T-helper 9 cell (primary cell): Measurements from ENCODE around the gene FAM222A.

Experiments
- DNase-seq: peaks from one replicate; pipeline ENCODE4 v3.0.0-alpha.2; 2020

The FAM222A gene

DNA sequence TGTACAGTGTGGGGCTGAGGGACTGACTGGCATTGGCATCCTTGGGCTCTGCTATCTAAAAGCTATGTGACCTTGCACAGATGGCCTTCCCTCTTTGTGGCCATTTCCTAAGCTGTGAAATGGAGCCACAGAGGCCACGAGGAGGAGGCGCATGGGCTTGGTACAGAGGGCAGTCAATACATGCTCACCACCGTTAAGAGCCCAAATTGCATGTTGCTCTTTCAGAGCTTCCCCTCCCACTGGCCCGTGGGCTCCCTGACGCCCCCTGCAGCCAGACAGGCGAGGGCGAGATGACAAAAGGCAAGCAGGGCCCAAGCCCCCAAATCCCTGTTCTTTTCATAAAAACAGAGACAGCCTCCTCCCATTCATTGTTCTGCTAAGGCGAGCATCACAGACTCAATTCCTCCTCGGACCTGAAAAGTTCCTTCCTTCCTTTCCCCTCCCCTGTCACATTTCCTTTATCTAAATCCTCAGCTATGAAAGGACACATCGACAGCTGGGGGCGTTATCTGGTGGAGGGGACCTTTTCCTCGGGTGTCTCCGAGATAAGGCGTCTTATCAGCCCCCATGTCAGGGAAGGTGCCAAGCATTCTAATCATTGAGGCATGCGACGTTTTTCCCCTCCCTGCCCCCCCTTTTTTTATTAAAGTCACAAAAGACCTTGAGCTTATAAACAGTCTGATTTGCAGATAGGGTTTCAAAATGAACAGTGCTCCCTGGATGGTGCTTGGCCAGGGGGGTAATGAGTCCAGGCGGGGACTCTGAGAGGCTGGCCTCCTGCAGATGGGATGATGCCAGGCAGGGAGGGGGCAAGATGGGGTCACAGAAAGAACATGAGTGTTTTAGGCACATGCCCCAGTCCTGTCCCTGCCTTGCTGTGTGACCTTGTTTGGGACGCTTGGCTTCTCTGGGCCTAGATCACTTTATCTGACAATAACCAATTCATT lies 26.4 kb downstream of the FAM222A start:
- no peak for DNase-seq

DNA sequence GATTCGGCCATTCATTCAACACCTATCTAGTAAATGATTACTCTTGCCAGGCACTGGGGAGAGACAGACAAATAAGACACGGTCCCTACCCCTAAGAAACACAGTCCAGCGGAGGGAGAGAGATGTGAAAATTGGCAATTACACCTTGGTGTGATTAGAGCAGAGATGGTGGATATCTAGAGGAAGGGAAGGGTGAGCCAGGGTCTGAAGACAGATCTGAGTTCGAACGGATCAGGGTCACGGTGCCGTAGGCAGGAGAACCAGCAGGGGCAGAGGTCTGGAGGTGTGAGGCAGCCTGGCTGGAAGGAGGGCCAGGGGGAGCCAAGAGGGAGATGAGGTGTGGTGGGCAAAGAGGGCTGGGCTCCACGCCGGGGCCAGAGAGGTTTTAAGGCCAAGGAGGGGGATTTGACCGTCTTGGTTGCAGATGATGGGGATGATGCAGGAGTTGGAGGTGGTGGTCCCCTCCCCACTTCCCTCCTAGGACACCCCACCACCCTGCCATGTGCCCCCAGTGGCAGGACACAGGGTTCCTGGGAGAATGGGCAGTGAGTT lies 27.1 kb downstream of the FAM222A start:
- no peak for DNase-seq

DNA sequence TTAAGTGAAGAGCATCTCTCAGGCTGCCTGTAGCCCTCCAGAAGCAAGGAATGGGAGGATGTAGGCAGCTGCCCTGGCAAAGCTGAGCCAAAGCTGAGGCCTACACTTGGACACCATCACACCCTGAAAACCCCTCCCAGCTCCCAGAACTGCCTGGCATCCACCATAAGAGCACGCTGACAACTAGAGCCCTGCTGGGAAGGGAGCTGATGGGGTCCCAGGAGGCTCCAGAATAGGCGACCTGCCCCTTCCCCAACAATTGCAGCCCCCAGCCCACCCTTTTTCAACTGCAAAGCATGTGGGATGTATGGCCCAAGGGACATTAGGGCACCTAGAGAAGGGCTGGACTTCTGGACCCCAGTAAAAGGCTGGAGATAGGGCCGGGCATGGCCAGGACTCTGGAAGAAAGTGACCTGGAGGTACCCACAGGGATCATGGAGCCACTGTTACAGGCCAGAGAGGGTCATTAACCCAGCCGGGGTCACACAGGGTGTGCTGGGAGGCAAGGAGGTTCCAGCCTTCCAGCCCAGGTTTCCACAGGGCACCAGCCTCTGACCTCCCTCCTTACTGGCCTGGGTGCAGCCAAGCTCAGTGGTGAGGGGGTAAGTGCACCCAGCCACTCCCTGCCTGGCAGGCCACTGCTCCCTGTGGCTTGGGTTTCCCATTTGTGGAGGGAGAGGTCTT lies 27.8 kb downstream of the FAM222A start:
- DNase-seq, result no peak

DNA sequence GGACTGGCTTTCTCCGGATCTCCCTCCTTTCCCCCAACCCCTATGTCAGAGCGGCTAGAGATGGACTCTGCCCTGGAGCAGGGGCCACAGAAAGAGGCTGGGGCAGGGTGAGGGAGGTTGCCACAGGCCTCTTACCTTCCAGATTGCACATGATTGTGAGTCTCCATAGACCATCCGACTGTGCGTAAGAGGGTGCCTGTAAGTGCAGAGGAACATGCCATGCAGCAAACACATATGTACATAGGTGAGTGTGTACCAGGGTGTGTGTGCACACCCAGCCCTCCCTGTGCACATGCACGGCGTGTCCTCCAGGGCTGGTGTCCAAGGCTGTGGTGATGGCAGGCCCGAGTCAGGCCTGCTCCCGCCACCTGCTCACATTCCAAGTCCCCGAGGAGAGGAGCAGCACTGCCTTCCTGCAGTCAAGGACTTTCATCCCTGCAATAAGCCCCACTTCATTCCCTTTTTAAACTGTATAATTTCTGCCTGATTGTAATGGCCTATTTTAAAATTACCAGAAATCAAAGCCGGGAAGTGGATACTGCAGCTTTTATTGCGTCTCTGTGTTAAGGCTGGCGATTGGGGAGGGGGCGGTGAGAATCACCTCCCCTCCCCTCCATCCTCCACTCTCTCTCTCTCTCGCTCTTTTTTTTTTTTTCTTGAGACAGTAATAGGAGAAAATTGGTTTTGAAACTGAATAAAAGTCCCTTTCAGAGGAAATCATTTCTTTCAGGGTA lies 28.5 kb downstream of the FAM222A start:
- DNase-seq, result no peak

DNA sequence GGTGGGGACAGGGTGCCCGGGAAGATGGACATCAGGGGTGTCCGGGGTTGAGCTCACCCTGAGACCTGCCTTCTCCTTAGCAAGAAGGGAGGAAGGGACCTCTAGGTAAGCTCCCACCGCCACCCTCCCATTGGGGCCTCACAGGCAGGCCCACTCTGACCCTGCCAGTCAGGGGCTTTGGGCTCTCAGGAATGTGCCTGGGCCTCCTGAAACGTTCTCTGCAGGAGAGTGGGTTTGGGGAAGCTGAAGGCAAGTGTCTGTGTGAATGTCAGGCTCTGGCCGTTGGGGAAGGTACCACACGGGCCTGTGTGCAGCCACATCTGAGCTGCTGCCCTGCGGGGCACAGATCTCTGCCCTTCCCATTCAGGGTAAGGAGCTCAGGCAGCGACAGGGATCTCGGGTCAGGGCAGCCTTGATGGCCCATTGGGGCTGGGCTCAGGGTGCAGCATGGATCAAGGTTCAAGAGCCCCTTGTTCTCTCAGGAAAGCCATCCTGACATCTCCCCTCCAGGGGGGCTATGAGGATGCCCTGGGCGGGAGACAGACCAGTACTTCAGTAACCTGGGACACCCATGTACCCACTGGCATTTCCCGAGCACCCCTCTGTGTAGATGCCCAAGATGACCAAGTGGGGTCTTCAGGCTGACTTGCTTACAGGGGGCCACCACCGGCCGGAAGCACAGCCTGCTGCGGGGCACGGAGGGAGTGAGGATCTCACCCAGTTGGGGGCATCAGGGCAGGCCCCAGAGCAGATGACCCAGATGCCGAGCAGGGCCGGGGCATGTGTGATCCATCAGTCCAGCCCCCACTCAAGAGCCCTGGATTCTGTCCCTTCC lies 29.7 kb downstream of the FAM222A start:
- DNase-seq, result no peak

DNA sequence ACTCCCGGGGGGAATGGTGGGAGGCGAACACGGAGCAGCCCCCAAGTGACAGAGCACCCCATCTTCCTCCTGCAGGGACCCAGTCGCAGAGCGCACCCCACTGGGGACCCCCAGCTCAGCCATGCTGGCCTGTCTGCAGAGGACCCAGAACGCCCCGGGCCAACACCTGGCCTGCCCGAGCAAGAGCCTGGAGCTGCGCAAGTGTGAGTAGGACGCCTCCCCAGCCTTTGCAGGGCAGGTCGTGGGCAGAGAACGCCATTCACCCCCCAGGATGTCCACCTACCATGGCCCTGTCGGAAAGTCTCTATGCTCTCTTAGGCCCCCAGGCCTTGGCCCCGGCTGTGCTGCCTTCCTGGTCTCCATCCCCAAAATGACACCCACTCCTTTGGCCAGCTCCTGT lies 30.4 kb downstream of the FAM222A start:
- DNase-seq, result no peak

DNA sequence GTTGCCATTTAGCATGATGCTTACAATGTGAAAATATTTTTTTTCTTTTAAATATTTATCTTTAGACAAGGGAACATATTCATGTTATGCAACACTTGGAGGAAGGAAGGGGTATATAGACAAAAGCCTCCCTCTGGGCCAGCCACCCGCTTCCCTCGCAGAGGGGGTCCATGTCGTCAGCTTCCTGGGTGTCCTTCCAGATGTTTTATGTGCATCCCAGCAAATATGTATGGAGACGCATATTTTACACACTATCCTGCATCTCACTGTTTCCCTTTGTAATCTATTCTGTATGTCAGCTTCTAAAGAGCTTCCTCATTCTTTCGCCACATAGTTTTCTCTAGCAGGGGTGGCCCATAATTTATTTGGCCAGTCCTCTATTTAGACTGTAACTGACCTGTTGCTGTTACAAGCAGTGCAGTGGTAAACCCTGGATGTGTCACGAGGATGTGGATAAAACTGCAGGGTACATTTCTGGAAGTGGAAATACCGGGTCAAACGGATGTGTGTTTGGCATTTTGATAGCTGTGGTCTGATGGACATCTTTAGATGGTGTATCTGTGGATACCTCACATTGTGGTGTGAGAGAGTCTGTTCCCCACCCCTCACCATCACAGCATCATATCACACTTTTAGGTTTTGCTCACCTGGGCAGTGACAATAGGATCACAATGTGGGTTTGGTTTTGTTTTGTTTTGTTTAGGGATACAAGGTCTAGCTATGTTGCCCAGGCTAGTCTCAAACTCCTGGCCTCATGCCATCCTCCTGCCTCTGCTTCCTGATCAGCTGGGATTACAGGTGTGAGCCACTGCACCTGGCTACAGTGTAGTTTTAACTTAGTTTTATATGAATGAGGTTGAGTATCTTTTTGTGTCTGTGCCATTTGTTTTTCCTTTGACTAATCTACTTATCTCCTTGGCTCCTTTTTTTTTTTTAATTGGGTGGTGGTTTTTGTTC lies 31.6 kb downstream of the FAM222A start:
- DNase-seq, result no peak

DNA sequence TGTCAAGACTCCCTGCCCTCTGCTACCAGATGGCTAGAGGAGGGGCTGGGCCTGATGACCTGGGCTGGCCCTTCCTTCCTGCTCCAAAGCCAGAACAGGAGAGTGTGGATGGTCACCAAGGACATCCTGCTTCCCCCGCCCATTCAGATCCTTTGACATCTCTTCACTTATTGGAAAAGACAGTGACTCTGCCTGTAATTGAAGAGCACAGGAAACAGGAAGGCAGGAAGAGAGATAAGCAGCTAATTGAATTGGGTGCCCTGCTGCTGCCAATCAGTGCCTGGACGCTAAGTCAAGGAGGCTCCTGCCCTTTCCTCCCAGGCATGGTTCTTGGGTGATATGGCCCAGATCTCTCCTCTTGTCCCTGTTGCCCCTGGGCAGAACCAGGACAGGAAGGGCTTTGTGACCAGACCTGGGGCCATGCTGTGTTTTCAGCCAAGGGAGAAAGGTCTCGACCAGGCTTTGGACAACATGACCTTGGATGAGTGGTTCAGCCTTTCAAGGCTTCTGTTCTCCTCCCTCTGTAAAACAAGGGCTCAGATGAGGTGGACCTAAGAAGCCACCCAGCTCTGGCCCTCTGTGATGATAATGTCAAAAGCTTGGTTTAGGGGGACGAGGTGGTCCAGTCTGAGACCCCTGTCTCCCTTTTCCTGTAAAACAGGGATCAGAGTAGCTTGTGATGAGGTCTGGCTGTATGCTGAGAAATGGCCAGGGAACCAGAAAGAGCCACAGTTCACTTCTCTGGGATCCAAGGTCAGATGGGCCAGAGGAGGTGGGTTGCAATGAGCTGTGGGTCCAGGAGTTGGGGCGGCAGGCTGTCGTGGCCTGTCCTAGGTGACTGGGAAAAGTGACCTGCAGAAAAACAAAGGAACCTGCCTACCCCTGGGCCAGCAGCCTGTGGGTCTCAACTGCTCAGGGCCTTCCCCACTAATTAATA lies 38.8 kb downstream of the FAM222A start:
- DNase-seq, result no peak

DNA sequence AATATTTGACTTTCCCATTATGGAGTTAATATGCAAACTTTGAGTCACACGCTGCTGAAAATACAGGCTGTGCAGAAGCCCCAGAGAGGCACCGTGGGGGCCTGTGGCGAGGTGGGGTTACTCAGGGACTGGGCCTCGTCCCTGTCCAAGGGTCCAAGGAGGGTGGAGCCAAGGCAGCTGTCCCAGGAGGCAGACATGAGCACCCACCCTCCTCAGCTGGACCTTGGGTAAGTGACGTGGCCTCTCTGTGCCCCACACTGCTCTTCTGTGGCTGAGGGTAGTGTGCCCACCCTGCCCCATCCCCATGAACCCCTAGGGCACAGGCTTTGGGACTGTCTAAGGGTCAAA lies 39.4 kb downstream of the FAM222A start:
- DNase-seq, result no peak

DNA sequence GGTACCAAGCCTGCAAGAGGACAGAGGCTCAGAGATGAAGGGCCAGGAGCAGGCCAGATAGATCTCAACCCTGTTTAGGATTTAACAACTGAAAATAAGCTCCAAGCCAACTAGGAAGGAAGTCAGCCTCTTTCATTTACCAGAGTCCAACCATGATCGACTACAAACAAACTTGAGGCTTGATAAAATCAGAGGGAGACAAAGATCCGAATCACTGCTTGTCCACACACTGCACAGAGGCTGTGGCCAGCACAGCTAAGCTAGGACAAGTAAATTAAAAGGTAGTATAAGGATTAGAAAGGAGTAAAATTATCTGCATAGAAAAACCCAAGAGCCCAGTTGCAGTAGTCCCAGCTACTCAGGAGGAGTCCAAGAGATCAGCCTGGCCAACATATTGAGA lies 40.3 kb downstream of the FAM222A start:
- DNase-seq, result no peak

DNA sequence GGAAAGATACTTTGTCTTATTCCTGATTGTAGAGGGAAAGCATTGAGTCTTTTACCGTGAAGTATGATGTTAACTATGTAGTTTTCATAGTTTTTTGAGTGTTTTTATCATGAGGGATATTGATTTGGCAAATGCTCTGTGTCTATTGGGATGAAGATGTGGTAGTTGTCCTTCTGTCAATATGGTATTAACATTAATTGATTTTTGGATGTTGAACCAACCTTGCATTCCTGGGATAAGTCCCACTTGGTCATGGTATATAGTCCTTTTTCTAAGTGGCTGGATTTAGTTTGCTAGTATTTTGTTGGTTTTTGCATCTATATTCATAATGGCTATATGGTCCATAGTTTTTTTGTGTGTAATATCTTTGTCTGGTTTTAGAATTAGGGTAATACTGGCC lies 42.8 kb downstream of the FAM222A start:
- no peak for DNase-seq

DNA sequence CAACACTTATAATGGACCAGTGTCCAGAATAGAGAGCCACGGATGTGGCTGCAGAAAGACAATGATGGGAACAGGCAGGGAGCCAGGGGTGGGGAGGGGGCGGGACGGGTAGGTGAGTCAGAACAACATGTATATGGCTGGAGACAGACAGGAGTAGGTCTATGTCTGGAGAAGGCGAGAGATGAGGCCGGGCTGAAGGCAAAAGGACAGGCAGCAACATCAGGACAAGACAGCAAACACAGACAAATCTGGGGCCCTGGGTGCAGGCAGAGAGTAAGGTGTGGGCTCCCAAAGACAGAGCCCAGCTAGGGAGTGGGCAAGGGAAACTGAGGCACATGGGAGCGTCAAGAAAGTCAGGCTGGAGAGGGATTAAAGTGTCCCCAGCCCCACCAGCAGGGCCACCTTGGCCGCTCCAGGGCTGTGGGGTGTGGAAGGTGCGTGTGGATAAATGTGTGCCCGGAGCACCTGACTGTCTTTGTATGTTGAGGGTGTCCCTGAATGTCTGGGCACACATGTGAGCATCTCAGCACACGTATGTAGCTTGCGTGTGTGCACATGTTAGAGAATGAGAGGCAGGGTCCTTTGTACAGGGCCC lies 44.1 kb downstream of the FAM222A start:
- no peak for DNase-seq

DNA sequence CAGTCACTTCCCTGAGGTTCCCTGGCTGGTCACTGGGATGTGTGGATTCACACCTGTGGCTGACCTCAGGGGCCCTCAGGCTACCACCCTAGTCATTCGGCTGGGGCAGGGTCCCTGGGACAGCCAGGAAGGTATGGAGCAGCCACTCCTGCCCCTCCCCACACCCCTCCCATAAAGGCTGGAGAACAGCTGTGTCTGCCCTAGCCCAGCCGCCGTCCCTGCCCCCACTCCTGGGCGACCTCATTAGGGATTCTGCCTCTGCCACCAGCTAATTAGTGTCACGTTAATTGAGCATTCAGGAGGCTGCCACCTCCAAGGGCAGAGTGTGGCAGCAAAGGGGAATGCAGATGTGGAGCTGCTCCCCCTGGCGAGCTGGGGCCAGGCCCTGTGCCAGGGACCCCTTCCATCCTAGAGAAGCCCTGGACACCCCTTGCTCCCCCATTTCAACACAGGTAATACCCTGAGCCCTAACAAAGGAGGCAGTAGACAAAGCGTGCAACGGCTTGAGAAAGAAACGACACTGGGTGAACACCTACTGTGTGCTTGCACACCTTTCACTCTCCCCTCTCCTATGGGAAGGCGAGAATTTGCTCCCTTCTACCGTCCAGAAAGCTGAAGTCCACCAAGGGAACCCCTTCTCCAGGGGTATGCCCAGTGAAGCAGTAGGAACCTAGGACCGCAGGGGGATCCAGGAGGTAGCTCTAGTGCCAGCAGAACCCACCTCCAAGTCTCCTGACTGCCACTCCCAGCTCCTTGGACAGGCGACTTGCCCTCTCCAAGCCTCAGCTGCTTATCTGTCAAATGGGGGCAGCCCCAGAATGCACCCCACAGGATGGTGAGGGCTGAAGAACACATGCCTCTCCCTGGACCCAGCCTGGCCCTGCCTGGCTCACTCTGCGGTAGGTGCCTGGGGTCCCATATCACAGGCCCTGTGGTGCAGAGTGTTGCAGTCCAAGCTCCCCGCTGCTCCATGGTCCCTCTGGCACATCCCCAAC lies 45.1 kb downstream of the FAM222A start:
- no peak for DNase-seq

DNA sequence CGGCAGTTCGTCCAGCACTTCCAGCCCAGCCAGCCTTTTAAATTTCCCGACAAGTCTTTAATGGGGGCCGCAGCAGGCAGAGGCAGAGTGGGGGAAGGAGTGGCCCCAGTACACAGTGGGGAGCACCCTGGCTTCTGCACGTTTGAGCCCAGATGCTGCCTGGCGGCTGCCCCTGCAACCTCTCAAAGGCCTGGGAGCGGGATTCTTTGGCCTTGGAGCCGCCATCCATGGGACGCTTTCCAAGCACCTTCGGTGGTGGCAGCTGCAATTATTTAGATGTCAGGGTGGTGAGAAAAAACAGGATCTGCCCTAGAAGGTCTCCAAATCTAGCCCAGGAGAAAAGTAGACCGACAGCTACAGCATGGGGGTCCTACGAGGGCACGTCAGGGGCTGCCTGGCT lies 46.0 kb downstream of the FAM222A start:
- no peak for DNase-seq

DNA sequence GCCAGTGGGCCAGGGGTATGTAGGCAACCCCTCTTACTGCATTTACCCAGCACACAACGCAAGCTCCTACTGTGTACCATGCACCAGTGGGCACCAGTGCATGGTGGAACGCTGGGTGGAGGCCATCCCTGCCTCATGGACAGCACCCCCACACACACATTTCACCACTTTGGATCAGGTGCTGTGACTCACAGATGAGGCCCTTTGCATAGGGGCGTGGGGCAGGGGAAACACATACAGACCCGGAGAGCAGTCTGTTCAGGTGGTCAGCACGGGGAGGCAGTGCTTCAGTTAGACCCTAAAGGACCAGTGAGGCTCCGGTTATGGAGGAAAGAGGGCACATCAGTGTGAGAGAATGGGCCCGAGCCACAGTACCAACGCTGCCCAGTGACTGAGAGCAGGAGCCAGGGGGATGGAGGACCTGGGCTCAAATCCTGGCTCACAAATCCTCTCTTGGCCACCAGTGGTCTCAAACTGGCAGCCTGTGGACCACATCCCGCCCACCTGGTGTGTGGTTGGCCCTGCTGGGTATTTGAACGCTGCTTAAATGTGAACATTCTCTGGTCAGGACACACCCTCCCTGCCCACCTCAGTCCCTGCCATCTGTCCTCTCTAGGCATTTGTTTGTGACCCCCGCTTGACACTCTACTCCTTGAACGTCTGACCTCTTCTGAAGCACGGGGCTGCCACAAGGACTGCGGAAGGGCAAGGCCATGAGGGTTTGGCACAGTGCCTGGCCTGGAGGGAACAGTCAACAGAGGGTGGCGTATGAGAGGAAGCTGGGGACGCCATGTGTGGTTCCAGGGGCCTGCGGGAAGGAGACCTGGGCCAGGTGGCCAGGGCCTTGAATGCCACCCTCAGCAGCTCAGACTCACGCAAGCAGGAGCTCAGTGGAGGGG lies 46.7 kb downstream of the FAM222A start:
- no peak for DNase-seq

DNA sequence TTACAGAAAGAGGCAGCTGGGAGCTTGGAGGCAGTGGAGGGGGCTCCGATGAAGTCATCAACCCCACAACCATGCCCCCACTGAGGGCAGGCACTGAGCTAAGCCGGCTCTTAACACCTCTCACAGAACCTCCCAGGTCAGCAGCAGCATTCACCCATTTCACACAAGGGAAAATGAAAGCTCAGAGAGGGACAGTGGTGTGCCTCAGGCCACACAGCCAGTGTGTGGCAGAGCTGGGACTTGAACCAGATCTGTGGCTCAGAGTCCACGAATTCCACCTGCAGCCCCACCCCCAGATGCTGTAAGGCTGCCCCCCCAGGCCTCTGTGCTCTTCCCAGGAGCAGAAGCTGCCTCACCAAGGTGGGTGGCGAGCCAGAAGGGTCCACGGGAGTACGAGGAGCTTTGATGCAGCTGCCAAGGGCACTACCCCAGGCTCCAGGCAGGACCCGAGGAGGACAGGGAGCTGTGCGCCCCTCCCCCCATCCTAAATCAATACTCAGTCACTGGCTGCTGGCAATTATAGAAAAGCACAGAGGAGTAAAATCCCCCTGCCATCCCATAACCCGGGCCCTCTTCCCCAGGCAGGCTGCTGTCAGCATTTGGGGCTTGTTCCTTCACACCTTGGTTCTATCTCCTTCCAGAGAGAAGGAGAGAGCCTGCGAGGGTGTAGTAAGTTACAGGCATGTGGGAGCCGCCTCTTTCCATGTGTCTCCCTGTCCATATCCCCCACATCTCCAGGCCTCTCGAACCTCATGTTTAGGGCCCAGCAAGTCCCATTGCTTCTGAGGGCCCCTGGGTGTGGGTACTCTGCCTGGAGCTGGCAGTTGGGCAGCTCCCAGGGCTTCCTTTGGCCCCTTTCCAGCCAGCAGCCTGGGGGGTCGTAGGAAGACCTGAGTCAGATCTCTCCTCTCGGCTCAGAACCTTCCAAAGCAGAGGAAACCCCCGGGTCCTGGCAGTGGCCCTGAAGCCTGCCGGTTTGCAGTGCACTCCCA lies 47.6 kb downstream of the FAM222A start:
- DNase-seq, result no peak
